GM18502 (cell line): ENCODE measurements around the gene PSMA3.
"Not testable (repeated sequence)": the region's sequence is repeated elsewhere in the genome, so short reads cannot be mapped to it uniquely, and the experiment has no call there.

Experiments used
- ATAC-seq: cut with Tn5 transposase; IDR thresholded peaks from one replicate; pipeline ENCODE4 v1.9.1; 2021; ENCODE audit warnings: mild to moderate bottlenecking; ENCODE audit not compliant: unreplicated experiment, poor library complexity

PSMA3 gene

GRCh38 chr14:58244556-58245387, at the start of gene PSMA3:
PSMA3 (plus strand) TSS chr14:58244843; CDS start chr14:58244921, 78 bp downstream.
- ATAC-seq, result peak; percentile 90

DNA sequence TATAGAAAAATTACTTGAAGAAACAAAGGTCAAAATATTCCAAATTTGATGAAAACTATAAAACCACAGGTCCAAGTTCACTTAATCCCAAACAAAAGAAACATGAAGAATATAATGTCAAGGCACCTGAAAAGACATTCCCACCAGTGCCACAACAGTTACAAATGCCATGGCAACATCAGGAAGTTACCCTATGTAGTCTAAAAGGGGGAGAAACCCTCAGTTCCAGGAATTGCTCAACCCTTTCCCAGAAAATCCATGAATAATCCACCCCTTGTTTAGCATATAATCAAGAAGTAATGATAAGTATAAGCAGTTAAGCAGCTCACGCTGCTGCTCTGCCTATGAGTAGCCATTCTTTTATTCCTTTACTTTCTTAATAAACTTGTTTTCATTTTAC, 48.4 kb upstream of the PSMA3 start:
- no peak for ATAC-seq

DNA sequence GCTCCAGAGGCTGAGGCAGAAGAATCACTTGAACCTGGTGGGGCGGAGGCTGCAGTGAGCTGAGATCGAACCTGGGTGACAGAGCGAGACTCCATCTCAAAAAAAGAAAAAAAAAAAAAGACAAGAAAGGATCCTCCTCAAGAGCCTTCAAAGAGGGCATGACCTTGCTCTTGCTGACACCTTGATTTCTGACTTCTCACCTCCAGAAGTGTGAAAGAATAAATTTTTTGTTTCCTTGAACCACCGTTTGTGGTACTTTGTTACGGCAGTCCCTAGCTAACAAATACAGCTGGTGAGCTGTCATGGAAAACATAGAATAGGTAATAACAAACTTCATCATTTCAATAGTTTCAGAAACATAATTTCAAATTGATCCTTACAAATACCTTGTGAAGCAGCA, 46.6 kb upstream of the PSMA3 start:
- no peak for ATAC-seq

- ATAC-seq, result peak; percentile 93
Measured at GRCh38 chr14:58199726-58200479, 44.7 kb upstream of the PSMA3 start, which contains the start of gene ACTR10. ACTR10 (plus strand) TSS chr14:58200149; CDS start chr14:58200218, 69 bp downstream.

GRCh38 chr14:58200480-58200841, 44.2 kb upstream of the PSMA3 start:
- ATAC-seq, result peak; percentile 15

DNA sequence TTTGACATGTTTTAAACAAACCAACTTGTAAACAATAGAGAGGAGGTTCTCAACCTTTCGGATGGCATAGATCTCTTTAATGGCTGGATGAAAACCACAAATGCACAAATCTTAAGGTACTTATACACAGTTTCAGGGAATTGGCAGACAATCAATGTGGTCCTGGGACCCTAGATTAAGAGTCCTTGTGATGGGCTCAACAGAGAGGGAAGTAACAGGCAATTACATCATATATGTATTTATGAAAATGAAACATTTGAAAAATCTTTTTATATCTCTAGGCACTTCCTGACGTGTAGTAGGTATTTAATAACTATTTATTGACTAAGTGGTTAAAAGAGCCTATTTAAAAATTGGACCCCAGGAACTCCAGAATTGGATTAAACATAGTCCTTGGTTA, 43.8 kb upstream of the PSMA3 start:
- ATAC-seq, result no peak

DNA sequence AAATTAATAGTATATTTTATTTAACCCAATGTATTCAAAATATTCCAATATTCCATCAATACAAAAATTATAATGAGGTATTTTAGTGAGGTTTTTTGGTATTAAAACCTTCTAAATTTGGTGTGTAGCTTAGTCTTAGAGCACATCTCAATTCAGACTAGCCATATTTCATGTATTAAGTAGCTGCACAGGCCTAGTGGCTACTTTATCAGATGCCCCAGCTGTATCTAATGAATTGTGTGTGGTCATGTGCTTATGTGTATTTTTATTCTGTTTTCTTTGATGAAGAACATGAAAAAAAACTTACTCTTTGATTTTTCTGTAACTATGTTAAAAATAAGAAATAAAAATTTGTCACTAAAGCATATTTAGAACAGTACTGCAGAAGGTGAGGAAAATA, 31.5 kb upstream of the PSMA3 start:
- ATAC-seq, result no peak

DNA sequence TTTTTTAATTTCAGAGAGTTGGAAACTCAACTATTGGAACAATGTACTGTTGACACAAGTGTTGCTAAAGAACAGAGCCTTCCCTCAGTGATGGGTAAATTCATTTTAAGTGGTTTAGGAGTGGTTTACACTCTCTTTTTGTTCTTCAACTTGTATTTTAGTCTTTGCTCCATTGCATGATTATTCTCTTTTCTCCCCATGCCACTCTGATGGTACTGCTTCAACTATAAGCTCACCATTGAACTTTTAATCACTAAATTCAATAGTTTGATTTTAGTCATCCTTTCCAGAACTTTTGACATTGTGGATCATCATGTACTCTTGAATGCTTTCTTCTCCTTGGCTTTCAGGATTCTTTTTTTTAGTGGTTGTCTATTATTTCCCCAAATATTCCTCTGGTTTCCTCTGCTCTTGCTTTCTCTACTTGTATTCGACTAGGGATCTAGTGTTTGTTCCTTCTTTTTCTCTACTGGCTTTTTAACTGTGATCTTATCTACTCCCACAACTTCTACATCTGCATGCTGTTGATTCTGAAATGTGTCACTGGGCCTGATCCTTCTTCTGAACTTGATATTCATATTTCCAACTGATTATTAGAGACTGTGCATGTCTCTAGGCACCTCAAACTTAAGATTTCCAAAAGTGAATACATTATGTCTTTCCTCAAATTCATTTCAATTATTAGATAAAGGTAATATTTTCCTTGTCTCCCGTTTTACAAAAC, 29.3 kb upstream of the PSMA3 start:
- no peak for ATAC-seq

DNA sequence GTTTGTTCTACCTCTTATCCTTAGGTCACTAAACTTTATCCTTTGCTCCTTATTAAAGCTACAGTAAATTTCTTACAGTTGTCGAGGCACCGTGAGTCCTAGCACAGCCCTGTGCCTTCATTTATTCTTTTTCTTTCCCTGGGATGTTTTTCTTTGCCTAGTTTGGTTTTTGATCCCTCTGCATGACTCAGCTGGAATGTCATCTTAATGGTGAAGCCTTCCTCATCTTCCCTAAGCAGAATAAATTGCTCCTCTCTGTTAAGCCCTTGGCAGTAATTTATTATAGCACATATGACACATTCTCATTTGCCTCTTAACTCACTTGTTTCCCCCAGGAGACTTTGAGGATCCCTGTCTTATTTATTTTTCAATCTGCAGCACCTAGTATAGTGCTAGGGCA, 28.1 kb upstream of the PSMA3 start:
- no peak for ATAC-seq

- no peak for ATAC-seq
Measured at GRCh38 chr14:58227096-58227819, 17.4 kb upstream of the PSMA3 start.

- ATAC-seq, result peak; percentile 21
Measured at GRCh38 chr14:58238252-58239243, 6.1 kb upstream of the PSMA3 start.

GRCh38 chr14:58239244-58240195, 5.1 kb upstream of the PSMA3 start:
- ATAC-seq, result peak; percentile 27

- peak; percentile 47 for ATAC-seq
Measured at GRCh38 chr14:58243790-58244555, 670 bp upstream of the PSMA3 start.

DNA sequence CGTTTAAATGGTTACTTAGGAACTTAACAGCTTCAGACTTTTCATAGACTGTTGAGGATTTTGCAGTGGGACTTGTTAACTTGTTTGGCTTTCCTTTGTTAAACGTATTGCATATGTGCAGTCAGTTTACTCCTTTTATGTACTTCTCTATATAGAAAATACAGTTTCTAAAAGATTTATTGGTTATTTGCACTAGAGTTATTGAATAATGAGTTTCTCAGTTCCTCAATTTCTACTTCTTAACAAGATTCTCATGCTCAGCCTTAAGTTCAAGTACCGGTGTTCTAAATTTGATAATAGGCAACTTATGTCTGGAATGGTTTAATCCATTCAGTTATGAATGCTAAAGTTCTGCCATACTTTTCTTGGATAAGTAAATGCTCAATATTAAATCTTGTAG, 919 bp downstream of the PSMA3 start:
- no peak for ATAC-seq

- no peak for ATAC-seq
Measured at GRCh38 chr14:58249611-58250010, 5.0 kb downstream of the PSMA3 start.

- ATAC-seq, result no peak
Measured at GRCh38 chr14:58258156-58258555, 13.5 kb downstream of the PSMA3 start.

- ATAC-seq, result not testable (repeated sequence)
Measured at GRCh38 chr14:58262005-58262404, 17.4 kb downstream of the PSMA3 start.
